Measurements from ENCODE around the gene ABCA4.

The ABCA4 gene

DNA sequence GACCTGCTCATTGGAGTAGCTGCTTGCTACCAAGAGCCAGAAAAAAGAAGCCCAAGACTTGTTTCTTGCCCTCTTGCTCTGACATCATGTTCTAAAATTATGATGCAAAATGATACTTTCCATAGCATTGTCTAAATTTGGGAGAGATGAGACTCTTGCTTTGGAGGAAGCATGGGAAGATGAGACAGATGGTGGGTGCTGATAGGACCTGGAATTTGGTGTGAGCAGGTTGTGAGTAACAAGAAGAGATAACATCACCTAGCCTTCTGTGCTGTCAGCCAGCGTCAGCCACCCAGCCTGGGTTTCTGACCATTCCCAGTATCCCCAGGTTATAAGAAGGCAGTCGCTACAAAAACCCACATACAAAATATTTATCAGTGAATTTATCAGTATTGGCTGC lies 144.7 kb downstream of the ABCA4 start:
- Histone ChIP-seq H3K27me3 (ENCODE audit: control insufficient read depth, insufficient read depth, low read length) (no peaks in the 10 kb centered on the region), H3K27ac (ENCODE audit: low read depth, low read length) (no peak overlapping the region), H3K9ac (ENCODE audit: low read length) (no peak overlapping the region), H3K36me3 (ENCODE audit: control insufficient read depth, insufficient read depth, low read length) (no peaks in the 10 kb centered on the region), H3K4me3 (ENCODE audit: low read length) (no peak overlapping the region), H3K4me1 (ENCODE audit: control insufficient read depth, insufficient read depth, low read length) (peaks cover 13% of the 10 kb centered on the region)

DNA sequence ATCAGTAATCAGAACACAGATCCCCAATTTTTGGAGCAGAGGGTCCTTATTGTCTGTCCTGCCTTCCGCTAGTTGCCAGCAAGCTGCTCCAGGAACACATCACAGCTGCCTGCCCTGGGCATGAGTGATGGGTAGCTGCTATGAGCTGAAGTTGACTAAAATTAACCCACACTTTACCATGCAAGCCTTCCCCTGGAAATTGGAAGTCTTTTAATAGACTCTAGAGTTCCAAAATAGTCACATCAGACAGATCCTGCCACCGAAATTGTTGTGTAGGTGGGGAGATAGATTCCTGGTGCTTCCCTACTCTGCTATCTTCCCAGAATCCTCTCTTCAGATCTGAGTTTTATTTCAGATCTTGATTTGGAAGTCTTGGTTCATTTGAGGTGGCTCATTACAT lies 148.6 kb downstream of the ABCA4 start:
- Histone ChIP-seq H3K27ac (ENCODE audit: low read depth, low read length) (no peak overlapping the region), H3K27me3 (ENCODE audit: control insufficient read depth, insufficient read depth, low read length) (no peaks in the 10 kb centered on the region), H3K4me3 (ENCODE audit: low read length) (no peak overlapping the region), H3K36me3 (ENCODE audit: control insufficient read depth, insufficient read depth, low read length) (no peaks in the 10 kb centered on the region), H3K9ac (ENCODE audit: low read length) (no peak overlapping the region), H3K4me1 (ENCODE audit: control insufficient read depth, insufficient read depth, low read length) (no peaks in the 10 kb centered on the region)

DNA sequence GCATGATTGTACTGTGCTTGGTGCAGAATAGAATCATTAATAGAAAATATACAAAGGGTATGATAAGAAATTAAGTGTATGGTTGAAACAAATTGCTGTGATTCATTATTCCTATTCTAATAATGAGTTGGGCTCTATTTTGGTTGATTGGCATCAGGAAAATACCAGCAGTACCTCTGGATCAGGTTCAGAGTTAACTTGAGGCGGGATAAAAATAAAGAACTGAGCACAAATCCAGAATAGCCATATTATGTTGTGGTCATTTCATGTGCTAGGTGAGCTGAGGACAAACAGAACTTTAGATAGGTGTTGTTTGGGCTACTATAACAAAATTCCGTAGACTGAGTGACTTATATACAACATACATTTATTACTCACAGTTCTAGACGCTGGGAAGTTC lies 151.1 kb downstream of the ABCA4 start:
- H3K27me3 ChIP-seq (ENCODE audit: control insufficient read depth, insufficient read depth, low read length), result no peaks in the 10 kb centered on the region
- no peak overlapping the region for H3K9ac ChIP-seq (ENCODE audit: low read length)
- no peaks in the 10 kb centered on the region for H3K36me3 ChIP-seq (ENCODE audit: control insufficient read depth, insufficient read depth, low read length)
- no peak overlapping the region for H3K4me3 ChIP-seq (ENCODE audit: low read length)
- no peak overlapping the region for H3K27ac ChIP-seq (ENCODE audit: low read depth, low read length)
- no peaks in the 10 kb centered on the region for H3K4me1 ChIP-seq (ENCODE audit: control insufficient read depth, insufficient read depth, low read length)

DNA sequence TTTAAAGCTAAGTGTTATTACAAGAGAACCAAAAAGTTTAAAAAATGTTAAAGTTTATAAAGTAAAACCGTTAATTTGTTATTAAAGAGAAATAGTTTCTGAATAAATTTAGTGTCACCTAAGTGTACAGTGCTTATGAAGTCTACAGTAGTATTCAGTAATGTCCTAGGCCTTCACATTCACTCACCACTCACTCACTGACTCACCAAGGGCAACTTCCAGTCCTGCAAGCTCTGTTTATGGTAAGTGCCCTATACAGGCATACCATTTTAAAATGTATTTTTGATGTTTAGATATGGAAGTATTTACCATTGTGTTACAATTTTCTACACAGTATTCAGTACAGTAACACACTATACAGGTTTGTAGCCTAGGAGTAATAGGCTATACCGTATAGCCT lies 151.6 kb downstream of the ABCA4 start:
- H3K36me3 ChIP-seq (ENCODE audit: control insufficient read depth, insufficient read depth, low read length), result no peaks in the 10 kb centered on the region
- H3K9ac ChIP-seq (ENCODE audit: low read length), result no peak overlapping the region
- H3K27ac ChIP-seq (ENCODE audit: low read depth, low read length), result no peak overlapping the region
- no peak overlapping the region for H3K4me3 ChIP-seq (ENCODE audit: low read length)
- H3K4me1 ChIP-seq (ENCODE audit: control insufficient read depth, insufficient read depth, low read length), result no peaks in the 10 kb centered on the region
- H3K27me3 ChIP-seq (ENCODE audit: control insufficient read depth, insufficient read depth, low read length), result no peaks in the 10 kb centered on the region

DNA sequence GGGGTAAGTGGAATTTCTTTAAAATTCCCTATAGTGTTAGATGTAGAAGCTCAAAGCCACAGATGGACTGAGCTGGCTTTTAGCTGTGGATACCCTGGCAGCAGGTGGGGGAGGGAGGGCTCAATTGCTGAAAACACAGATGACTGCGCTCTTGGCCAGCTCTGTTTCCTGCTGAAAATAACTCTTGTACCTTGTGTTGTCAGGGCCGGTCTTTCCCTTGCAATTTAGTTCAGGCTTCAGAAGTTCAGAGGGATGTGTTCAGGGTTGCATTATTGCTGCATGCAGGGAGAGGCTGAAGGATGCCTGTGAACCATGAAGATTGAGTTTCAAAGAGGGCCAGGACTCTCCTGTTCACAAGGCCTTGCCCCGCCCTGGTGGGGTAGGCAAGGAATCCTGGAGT lies 153.6 kb downstream of the ABCA4 start:
- H3K27me3 ChIP-seq (ENCODE audit: control insufficient read depth, insufficient read depth, low read length), result no peaks in the 10 kb centered on the region
- H3K27ac ChIP-seq (ENCODE audit: low read depth, low read length), result no peak overlapping the region

DNA sequence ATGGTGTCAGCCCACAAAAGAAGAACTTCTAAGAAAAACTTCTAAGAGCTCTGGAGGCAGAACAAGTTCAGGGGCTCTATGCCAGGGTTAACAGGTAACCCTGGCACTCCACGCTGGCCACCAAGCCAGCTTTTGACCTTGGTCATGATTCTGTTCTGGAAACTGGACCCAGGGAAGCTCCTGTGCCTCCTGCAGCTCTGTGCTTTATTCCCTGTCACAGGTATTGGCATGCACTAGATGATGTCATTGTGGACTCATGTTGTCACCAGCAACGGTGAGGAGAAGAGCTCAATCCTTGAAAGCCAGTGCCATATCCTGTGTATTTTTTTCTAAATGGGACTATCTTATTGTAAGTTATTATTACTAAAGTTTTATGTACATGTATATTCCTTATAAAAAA lies 155.1 kb downstream of the ABCA4 start:
- no peak overlapping the region for H3K9ac ChIP-seq (ENCODE audit: low read length)
- no peak overlapping the region for H3K4me3 ChIP-seq (ENCODE audit: low read length)
- H3K36me3 ChIP-seq (ENCODE audit: control insufficient read depth, insufficient read depth, low read length), result no peaks in the 10 kb centered on the region
- no peaks in the 10 kb centered on the region for H3K4me1 ChIP-seq (ENCODE audit: control insufficient read depth, insufficient read depth, low read length)
- H3K27me3 ChIP-seq (ENCODE audit: control insufficient read depth, insufficient read depth, low read length), result no peaks in the 10 kb centered on the region
- no peak overlapping the region for H3K27ac ChIP-seq (ENCODE audit: low read depth, low read length)

More for the DNA sequence above, 153.6 kb downstream of the ABCA4 start:
- Histone ChIP-seq H3K4me1 (ENCODE audit: control insufficient read depth, insufficient read depth, low read length) (no peaks in the 10 kb centered on the region), H3K36me3 (ENCODE audit: control insufficient read depth, insufficient read depth, low read length) (no peaks in the 10 kb centered on the region), H3K9ac (ENCODE audit: low read length) (no peak overlapping the region), H3K4me3 (ENCODE audit: low read length) (no peak overlapping the region)

DNA sequence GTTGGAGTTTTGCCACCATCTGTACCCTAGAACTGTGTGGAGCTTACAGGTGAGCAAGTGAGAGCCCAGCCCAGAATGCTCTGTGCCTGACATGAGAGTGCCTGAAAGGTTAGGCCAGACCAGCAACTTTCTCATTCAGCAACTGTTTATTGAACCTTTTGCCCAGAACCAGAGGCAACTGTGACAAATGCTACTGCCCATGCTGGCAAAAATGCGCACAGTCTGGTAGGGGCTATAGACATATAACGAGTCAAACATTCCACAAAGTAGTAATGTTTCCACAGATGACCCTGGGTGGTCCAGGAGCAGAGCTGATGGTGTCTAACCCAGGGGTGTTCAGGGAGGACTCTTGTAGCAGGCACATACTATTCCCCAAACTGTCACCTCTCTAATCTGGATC lies 155.7 kb downstream of the ABCA4 start:
- Histone ChIP-seq H3K36me3 (ENCODE audit: control insufficient read depth, insufficient read depth, low read length) (no peaks in the 10 kb centered on the region), H3K4me3 (ENCODE audit: low read length) (no peak overlapping the region), H3K9ac (ENCODE audit: low read length) (no peak overlapping the region), H3K4me1 (ENCODE audit: control insufficient read depth, insufficient read depth, low read length) (no peaks in the 10 kb centered on the region), H3K27ac (ENCODE audit: low read depth, low read length) (no peak overlapping the region), H3K27me3 (ENCODE audit: control insufficient read depth, insufficient read depth, low read length) (no peaks in the 10 kb centered on the region)

DNA sequence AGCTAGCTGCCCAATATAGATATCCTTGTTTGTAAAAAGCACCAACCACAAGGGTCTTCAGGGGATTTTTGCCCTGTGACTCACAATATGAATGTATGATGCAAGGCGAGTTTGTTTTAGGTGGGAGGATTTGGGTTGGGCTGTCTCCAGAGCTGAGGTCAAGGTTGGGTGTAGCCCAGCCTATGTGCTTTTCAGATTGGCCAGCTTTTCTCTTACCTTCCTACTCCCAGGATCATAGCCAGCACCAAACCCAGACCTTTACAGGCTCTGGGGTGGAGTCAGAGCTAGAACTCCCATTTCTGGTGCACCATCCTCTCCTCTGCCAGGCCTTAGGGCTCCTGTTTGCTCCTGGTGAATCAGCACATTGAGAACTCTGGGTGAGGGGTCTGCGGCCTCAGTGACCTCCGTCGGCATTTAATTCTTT lies 156.2 kb downstream of the ABCA4 start:
- no peak overlapping the region for H3K9ac ChIP-seq (ENCODE audit: low read length)
- H3K4me1 ChIP-seq (ENCODE audit: control insufficient read depth, insufficient read depth, low read length), result no peaks in the 10 kb centered on the region
- no peak overlapping the region for H3K27ac ChIP-seq (ENCODE audit: low read depth, low read length)
- no peaks in the 10 kb centered on the region for H3K36me3 ChIP-seq (ENCODE audit: control insufficient read depth, insufficient read depth, low read length)
- no peak overlapping the region for H3K4me3 ChIP-seq (ENCODE audit: low read length)
- H3K27me3 ChIP-seq (ENCODE audit: control insufficient read depth, insufficient read depth, low read length), result no peaks in the 10 kb centered on the region

DNA sequence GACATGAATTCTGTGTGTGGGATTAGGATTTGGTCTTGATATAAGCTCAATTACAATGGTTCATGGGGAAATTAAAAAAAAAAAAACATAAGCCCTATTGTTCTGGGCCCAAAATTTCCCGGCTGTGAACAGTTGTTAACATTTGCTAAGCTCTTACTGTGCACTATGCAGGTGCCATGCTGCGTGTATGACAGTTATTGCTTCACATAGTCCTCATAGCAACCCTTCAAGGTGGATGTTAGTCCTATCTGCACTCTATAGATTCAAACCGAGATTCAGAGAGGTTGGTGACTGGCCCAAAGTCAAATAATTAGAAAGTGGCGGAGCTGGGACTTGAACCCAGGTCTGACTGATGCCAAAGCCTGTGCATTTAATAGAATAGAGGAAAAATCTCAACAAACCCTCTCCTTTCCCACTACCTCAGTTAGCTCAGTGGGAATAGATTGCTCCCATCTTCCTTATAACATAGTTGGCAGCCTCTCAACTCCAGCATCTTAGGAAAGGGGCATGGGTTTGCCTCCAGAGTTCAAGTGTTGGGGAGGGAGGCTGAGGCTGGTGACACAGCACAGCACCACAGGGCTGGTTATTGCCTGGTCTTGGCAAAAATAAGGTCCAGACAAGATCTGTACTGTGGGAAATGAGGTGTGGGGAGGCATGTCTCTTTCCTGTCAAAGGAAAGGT lies 156.7 kb downstream of the ABCA4 start:
- Histone ChIP-seq H3K4me3 (ENCODE audit: low read length) (no peak overlapping the region), H3K4me1 (ENCODE audit: control insufficient read depth, insufficient read depth, low read length) (no peaks in the 10 kb centered on the region), H3K36me3 (ENCODE audit: control insufficient read depth, insufficient read depth, low read length) (no peaks in the 10 kb centered on the region), H3K27ac (ENCODE audit: low read depth, low read length) (no peak overlapping the region), H3K27me3 (ENCODE audit: control insufficient read depth, insufficient read depth, low read length) (no peaks in the 10 kb centered on the region), H3K9ac (ENCODE audit: low read length) (no peak overlapping the region)

DNA sequence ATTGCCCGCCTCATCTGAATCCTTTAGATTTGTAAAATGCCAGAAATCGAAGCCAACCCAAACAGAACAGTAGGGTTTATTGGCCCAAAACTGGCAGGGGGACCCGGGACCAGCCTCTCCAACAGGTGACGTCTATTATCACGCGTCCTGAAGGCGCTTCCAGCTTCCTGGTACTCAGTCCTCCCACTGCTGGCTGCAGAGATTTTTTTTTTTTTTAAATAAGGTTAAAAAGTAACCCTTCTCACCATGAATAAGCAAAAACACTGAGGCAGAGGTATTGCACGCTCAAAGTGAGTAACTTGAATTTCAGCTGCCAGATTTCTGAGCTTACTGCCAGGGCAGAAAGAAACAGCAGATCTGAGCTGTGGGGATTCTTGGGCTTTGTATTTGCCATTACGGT lies 157.4 kb downstream of the ABCA4 start:
- no peaks in the 10 kb centered on the region for H3K27me3 ChIP-seq (ENCODE audit: control insufficient read depth, insufficient read depth, low read length)
- no peak overlapping the region for H3K27ac ChIP-seq (ENCODE audit: low read depth, low read length)
- no peak overlapping the region for H3K4me3 ChIP-seq (ENCODE audit: low read length)
- H3K4me1 ChIP-seq (ENCODE audit: control insufficient read depth, insufficient read depth, low read length), result no peaks in the 10 kb centered on the region
- H3K9ac ChIP-seq (ENCODE audit: low read length), result no peak overlapping the region
- H3K36me3 ChIP-seq (ENCODE audit: control insufficient read depth, insufficient read depth, low read length), result no peaks in the 10 kb centered on the region

DNA sequence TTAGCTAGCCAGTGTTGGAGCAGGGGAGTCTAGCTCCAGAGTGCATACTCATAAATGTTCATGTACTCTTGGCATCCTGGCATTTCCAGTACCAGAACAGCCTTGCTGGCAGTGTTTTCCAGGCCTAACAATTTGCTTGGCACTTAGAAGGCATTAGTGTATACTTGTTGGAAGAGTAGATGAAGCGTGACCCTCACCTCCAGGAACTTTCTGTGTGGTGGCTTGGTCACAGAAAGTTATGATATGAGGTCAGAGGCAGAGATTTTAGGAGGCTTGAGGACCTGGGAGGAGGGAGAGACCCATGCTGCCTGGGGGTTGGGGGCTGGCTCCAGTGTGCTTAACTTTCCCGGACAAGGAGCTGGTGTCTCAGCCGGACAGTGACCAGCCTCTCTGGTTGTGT lies 159.0 kb downstream of the ABCA4 start:
- H3K27me3 ChIP-seq (ENCODE audit: control insufficient read depth, insufficient read depth, low read length), result no peaks in the 10 kb centered on the region
- no peaks in the 10 kb centered on the region for H3K36me3 ChIP-seq (ENCODE audit: control insufficient read depth, insufficient read depth, low read length)
- no peak overlapping the region for H3K4me3 ChIP-seq (ENCODE audit: low read length)
- H3K9ac ChIP-seq (ENCODE audit: low read length), result no peak overlapping the region
- no peak overlapping the region for H3K27ac ChIP-seq (ENCODE audit: low read depth, low read length)
- no peaks in the 10 kb centered on the region for H3K4me1 ChIP-seq (ENCODE audit: control insufficient read depth, insufficient read depth, low read length)

DNA sequence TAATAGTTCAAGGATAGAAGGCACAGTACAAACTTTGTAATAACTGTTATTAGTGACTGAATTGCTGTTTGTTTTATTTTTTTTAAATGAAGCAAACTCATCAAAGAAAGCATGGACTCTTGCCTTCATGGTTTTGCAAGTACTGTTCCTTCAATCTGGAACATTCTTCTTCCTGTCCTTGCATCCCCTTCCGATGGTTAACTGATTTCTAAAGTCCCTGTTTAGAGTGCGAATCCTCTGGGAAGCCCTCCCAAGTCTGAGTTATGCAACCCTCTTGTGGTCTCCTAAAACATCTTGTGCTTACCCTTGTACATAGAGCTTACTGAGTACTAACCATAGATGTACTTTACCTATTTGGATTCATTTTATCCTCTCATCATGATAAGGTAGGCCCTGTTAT lies 159.5 kb downstream of the ABCA4 start:
- H3K27me3 ChIP-seq (ENCODE audit: control insufficient read depth, insufficient read depth, low read length), result no peaks in the 10 kb centered on the region
- no peaks in the 10 kb centered on the region for H3K4me1 ChIP-seq (ENCODE audit: control insufficient read depth, insufficient read depth, low read length)
- no peak overlapping the region for H3K4me3 ChIP-seq (ENCODE audit: low read length)
- no peak overlapping the region for H3K27ac ChIP-seq (ENCODE audit: low read depth, low read length)
- no peak overlapping the region for H3K9ac ChIP-seq (ENCODE audit: low read length)
- H3K36me3 ChIP-seq (ENCODE audit: control insufficient read depth, insufficient read depth, low read length), result no peaks in the 10 kb centered on the region

DNA sequence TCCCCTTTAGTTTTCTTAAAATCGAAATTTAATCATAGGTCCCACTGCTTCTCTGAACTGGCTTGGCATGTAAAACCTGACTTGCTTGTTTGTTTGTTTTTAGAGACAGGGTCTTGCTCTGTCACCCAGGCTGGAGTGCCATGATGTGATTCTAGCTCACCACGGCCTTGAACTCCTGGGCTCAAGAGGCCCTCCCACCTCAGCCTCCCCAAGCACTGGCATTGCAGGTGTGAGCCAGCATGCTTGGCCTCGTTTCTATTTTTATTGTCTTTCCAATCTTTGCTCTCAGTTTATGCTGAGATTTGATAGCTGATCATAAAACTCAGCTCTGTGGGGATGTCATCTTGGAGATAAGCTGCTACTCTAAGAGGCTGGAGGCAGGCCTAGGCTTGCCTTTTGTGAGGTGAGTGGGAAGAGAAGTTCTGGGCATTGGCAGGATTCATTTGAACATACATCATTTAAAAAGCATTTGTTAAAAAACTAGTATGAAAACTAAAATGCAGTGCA lies 160.3 kb downstream of the ABCA4 start:
- no peak overlapping the region for H3K4me3 ChIP-seq (ENCODE audit: low read length)
- H3K27me3 ChIP-seq (ENCODE audit: control insufficient read depth, insufficient read depth, low read length), result no peaks in the 10 kb centered on the region
- H3K9ac ChIP-seq (ENCODE audit: low read length), result no peak overlapping the region
- no peaks in the 10 kb centered on the region for H3K36me3 ChIP-seq (ENCODE audit: control insufficient read depth, insufficient read depth, low read length)
- H3K4me1 ChIP-seq (ENCODE audit: control insufficient read depth, insufficient read depth, low read length), result no peaks in the 10 kb centered on the region
- no peak overlapping the region for H3K27ac ChIP-seq (ENCODE audit: low read depth, low read length)
